A549 treated with RU486 at 1 μM for 4 hours (cell line): ENCODE results near the gene TXLNA. TPM values are rescaled to one million over a fixed set of nuclear protein-coding genes. Genes with fewer than 3 reads are reported as not detected.

Experiments
- total RNA-seq: library from RNA; stranded (reverse); fragments of 200-300 nt; extraction: Qiagen RNA extraction; gene quantifications from 5 replicates; pipeline ENCODE4 v1.2.3, GENCODE V29; 2022; ENCODE audit warnings: low read depth

The TXLNA gene
- 27.5 to 31.0 TPM (median 28.7 TPM) in 5 replicates for total RNA-seq

DNA sequence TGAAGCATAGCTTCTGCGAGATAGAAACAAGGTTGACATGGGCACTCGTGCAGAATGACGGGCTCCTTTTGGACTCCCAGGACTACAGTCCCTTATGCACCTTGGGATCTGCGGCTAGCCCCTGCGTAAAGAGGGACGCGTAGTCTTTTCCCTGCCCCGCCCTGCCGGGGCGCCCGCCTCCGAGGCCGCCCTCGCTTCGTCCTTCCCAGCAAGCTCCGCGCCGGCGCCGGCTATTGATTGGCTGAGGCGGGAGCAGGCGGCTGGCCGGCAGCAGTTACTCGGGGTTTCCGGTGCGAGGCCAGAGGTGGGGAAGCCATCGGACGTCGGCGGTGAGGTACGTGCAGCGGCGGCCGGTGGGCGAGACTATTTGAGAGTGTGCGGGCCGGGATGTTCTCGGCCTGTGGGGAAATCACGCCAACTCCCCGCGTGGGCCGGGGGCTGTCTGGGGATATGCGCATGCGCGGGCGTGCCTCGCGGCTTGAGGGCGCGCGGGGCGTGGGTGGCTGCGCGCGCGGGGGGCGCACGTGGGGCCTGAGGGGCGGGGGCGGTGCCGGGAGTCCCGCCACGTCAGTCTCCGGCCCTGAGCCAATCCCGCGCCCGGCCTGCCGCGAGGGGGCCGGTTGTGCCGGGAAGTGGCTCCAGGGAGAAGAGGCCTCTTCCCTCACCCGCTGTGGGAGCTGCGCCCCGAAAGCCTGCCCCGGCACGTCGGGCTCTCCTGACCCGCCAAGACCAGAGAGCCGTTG is at the start of gene TXLNA:
Gene TXLNA, plus strand, starts transcription at position 233 of the 743 bp plus-strand sequence. CDS start 671 bp downstream, outside the sequence.

GRCh38 chr1:32200226-32201010 is 20.9 kb downstream of the TXLNA start, which contains the start of gene CCDC28B:
Gene CCDC28B (plus strand): TSS chr1:32200595. CDS start chr1:32201936, 1,341 bp downstream.

DNA sequence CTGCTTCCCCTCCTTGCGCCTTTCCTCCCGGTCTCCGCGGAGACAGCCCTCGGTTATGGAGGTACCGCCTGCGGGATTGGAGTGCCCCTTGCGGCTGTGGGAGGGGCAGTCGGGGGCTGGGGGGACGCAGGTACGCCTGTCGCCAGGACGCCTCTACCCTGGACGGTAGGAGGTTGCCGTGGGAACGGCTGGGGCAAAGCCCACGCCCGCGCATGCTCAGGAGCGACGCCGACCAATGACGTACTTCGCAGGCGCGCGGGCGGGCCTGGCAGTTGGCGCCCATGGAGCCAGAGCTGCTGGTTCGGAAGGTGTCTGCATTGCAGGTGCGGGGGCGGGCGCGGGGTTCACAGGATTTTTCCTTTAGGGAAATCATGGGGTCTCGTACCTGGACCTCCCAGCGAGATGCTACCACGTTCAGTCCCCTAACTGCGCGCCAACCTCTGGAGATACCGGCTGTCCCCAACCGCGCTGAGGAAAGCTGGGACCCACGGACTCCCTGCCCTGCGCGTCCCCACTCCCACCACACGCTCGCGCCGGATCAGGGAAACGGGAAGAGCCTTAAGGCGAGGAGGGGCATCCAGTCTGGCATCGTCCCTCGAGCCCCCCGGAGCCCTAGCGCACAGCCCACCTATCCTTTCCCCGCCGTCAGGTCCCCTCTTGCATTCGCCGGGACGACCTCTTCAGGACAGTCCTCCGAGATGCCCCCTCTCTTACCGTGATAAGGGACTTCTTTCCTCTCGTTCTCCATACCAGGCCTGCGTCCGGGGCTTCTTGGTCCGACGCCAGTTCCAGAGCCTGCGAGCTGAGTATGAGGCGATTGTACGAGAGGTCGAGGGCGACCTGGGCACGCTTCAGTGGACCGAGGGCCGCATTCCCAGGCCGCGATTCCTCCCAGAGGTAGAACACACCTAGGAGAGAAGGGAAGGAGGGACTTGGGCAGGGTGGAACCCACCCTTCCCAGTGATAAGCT is 26.2 kb downstream of the TXLNA start, which contains the start of gene IQCC:
Gene IQCC, plus strand, starts transcription at position 271 of the 970 bp plus-strand sequence. Its CDS starts 11 bp downstream, at position 282.

DNA sequence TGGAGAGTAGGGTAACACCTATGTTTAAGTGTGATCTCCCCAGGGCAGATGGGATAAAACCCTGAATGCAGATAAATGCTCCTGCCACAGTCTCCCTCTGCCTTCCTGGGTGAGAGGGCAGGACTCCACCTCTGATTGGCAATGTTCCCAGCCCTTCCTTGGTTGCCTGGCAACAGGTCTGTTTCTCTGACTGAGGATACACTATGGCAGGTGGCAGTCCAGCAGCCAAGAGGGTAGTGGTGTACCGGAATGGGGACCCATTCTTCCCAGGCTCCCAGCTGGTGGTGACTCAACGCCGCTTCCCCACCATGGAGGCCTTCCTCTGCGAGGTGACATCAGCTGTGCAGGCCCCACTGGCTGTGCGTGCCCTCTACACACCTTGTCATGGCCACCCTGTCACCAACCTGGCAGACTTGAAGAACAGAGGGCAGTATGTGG is 29.4 kb downstream of the TXLNA start, which contains the start of gene DCDC2B:
Gene DCDC2B, plus strand, starts transcription at position 199 of the 438 bp plus-strand sequence. Its CDS starts 5 bp downstream, at position 204.

DNA sequence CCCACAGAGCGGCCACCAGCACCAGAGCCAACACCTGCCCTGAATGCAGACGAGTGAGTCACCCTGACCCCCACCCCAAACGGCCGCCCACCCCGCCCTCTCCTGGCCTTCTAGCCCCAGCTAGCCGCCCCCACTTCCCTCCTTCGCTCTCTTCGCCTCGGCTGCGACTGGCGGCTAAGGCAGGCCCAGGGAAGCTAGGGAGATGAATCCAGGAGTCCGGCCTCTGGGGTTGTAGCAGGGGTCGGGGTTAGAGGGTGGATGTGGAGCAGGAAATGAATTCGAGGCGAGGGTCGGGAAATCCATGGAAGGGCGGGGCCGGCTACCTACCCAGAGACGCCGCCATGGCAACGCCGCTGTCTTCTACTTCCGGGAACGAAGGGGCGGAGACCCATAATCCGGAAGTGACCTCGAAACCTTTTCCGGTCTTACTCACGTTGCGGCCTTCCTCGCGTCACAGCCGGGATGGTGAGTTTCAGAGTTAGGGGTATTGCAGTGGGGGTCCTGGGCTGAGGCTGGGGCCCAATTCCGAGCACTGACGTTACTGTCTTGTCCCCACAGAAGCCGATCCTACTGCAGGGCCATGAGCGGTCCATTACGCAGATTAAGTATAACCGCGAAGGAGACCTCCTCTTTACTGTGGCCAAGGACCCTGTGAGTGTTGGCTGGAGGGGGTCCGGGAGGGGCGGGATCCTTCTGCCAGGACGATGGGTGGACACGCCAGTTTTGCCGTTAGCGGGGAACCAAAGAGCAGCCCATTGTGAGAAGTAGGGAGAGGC is 42.7 kb downstream of the TXLNA start, which contains the start of the genes EIF3I and TMEM234:
Gene EIF3I, plus strand, starts transcription at position 428 of the 776 bp plus-strand sequence. Its CDS starts 35 bp downstream, at position 463.
Gene TMEM234, minus strand, starts transcription at position 374 of the 776 bp plus-strand sequence. Its CDS starts 31 bp downstream, at position 343.

GRCh38 chr1:32246888-32247273 is 67.4 kb downstream of the TXLNA start, which contains the start of gene FAM167B:
Gene FAM167B (plus strand): TSS chr1:32247222. CDS start chr1:32247422, 200 bp downstream.

Other genes with a start within 250 kb of the TXLNA start
- 189 to 202 TPM (median 191 TPM) in 5 replicates for gene PTP4A2, start 241.3 kb upstream of the TXLNA start, total RNA-seq
- gene KHDRBS1, start 165.8 kb upstream of the TXLNA start, total RNA-seq, result 107 to 143 TPM (median 138 TPM) in 5 replicates
- 8.8 to 14.0 TPM (median 11.8 TPM) in 5 replicates for gene TMEM39B, start 106.7 kb upstream of the TXLNA start, total RNA-seq
- gene KPNA6, start 71.6 kb upstream of the TXLNA start, total RNA-seq, result 15.2 to 18.1 TPM (median 15.7 TPM) in 5 replicates
- gene CCDC28B, start 20.9 kb downstream of the TXLNA start, total RNA-seq, result 1.7 to 3.3 TPM (median 2.5 TPM) in 5 replicates
- 1.8 to 2.7 TPM (median 2.1 TPM) in 5 replicates for gene IQCC, start 26.0 kb downstream of the TXLNA start, total RNA-seq
- gene DCDC2B, start 29.4 kb downstream of the TXLNA start, total RNA-seq, result not detected in 5 replicates
- gene TMEM234, start 42.7 kb downstream of the TXLNA start, total RNA-seq, result 6.8 to 10.1 TPM (median 9.9 TPM) in 5 replicates
- gene EIF3I, start 42.7 kb downstream of the TXLNA start, total RNA-seq, result 266 to 315 TPM (median 278 TPM) in 5 replicates
- 0.29 to 0.57 TPM (median 0.48 TPM) in 4 of 5 replicates, not detected in the other for gene FAM167B, start 67.5 kb downstream of the TXLNA start, total RNA-seq
- 0.05 to 0.08 TPM in 2 of 5 replicates, not detected in the others for gene LCK, start 71.6 kb downstream of the TXLNA start, total RNA-seq
- gene HDAC1, start 112.4 kb downstream of the TXLNA start, total RNA-seq, result 53.1 to 62.9 TPM (median 57.7 TPM) in 5 replicates
- 63.0 to 80.9 TPM (median 71.6 TPM) in 5 replicates for gene MARCKSL1, start 156.6 kb downstream of the TXLNA start, total RNA-seq
- 2.8 to 3.9 TPM (median 3.4 TPM) in 5 replicates for gene FAM229A, start 182.8 kb downstream of the TXLNA start, total RNA-seq
- not detected in 5 replicates for gene TSSK3, start 182.9 kb downstream of the TXLNA start, total RNA-seq
- gene BSDC1, start 214.8 kb downstream of the TXLNA start, total RNA-seq, result 18.3 to 22.3 TPM (median 20.2 TPM) in 5 replicates